Muscle of back (tissue), 11 donors: ENCODE data around the gene MSRB3. TPM values are rescaled to one million over a fixed set of nuclear protein-coding genes. Genes with fewer than 3 reads are reported as not detected.

ENCODE experiments used
- DNase-seq, 3 donors: peaks; one replicate each; pipeline versions ENCODE4 v3.0.0 to v3.0.0-alpha.2; 2013
- polyA plus RNA-seq, 10 donors: library from polyadenylated mRNA; unstranded; fragments of 120-200 nt; gene quantifications; one replicate each; pipeline ENCODE4 v1.2.1, GENCODE V29; 2013; ENCODE audit not compliant: insufficient read length in 10 of 10

The MSRB3 gene
- polyA plus RNA-seq, 10 donors = 35.3 to 55.5 (median 41.6) TPM

- no peak for DNase-seq
Observed at GRCh38 chr12:65492998-65493912, 214.8 kb downstream of the MSRB3 start.

- DNase-seq = no peak
Observed at GRCh38 chr12:65493913-65494245, 215.4 kb downstream of the MSRB3 start.

- no peak for DNase-seq
Observed at GRCh38 chr12:65494537-65494936, 216.1 kb downstream of the MSRB3 start.

- peak in 1 of 3 donors; percentile 53 for DNase-seq
Observed at GRCh38 chr12:65495233-65495632, 216.8 kb downstream of the MSRB3 start.

- DNase-seq = peak in 1 of 3 donors; percentile 54
Observed at GRCh38 chr12:65496617-65497016, 218.1 kb downstream of the MSRB3 start.

- DNase-seq = no peak
Observed at GRCh38 chr12:65497660-65498059, 219.2 kb downstream of the MSRB3 start.

GRCh38 chr12:65499167-65499566, 220.7 kb downstream of the MSRB3 start:
- DNase-seq = no peak

- DNase-seq = peak; percentile 49 to 73 (median 66)
Observed at GRCh38 chr12:65500091-65500900, 221.8 kb downstream of the MSRB3 start.

- peak; percentile 51 to 94 (median 91) for DNase-seq
Observed at GRCh38 chr12:65501093-65501621, 222.7 kb downstream of the MSRB3 start.

GRCh38 chr12:65501935-65502334, 223.5 kb downstream of the MSRB3 start:
- DNase-seq = no peak

GRCh38 chr12:65504417-65504816, 225.9 kb downstream of the MSRB3 start:
- no peak for DNase-seq

- DNase-seq = no peak
Observed at GRCh38 chr12:65505386-65506121, 227.1 kb downstream of the MSRB3 start.

GRCh38 chr12:65508276-65509035, 230.0 kb downstream of the MSRB3 start:
- DNase-seq = peak in 1 of 3 donors; percentile 49

- no peak for DNase-seq
Observed at GRCh38 chr12:65510007-65510406, 231.5 kb downstream of the MSRB3 start.

- peak in 2 of 3 donors; percentile 65 to 89 for DNase-seq
Observed at GRCh38 chr12:65510584-65511050, 232.1 kb downstream of the MSRB3 start.

GRCh38 chr12:65511134-65511834, 232.8 kb downstream of the MSRB3 start:
- DNase-seq = peak; percentile 64 to 91 (median 67)

GRCh38 chr12:65511912-65512311, 233.4 kb downstream of the MSRB3 start:
- DNase-seq = no peak
